AG20443 (cell line): ENCODE measurements around the gene PURA.

Source experiments
- DNase-seq: peaks from one replicate; pipeline ENCODE4 v3.0.0; 2012; ENCODE audit warnings: low spot score, mixed read lengths

PURA gene

DNA sequence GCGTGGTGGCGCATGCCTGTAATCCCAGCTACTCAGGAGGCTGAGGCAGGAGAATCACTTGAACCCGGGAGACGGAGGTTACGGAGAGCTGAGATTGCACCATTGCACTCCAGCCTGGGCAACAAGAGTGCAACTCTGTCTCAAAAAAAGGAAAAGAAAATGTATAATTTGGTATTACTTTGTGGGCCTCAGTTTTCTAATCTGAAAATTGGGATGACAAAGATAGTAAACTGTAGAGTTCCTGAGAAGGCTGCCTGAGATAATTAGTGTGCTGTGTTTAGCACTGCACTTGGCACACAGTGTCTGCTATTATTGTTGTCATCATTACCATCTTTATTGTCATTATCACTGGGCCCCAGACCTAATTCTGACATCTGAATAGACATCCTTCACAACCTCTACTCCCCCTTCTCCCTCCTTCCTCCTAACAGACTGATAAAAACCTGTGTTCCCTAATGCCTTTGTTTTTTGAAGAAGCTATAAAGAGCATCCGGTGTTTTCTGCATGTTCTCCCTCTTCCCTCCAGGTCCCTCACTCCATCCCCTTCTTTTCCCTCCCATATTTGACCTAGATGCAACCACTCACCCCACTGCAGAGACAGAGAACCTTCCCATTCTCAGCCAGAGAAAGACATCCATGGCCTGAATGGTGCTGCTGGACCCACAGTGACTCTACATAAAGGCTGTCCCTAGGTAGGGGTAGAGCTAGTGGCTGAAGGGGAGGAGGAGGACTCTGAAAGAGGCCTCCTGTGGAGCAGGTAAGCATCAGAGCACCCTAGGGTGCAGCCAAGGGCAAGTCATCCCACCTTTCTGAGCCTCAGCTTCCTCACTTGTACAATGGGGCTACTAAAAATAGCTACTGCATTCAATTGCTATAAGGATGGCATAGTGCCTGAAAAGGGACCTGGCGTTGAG is 45.4 kb downstream of the PURA start:
- no peak for DNase-seq

GRCh38 chr5:140162275-140162674 is 48.4 kb downstream of the PURA start:
- DNase-seq, result no peak

DNA sequence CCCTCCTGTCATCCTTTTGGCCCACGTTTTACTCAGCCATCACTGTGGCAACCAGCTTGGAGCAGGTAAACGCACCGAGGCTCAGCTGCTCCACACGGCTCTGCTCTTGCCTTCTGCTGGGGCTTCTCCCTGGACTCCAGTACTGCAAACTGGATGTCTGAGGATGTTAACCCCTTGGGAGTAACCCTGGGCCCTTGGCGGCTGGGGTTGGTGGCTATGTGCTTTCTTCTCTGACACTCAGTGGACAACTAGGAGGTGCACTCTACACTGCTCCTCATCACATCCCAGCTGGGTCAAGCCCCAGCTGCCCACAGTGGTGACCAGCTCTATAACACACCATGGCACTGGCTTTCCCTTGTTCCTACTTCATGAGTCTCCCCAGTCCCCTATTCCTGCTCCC is 48.9 kb downstream of the PURA start:
- DNase-seq, result no peak

DNA sequence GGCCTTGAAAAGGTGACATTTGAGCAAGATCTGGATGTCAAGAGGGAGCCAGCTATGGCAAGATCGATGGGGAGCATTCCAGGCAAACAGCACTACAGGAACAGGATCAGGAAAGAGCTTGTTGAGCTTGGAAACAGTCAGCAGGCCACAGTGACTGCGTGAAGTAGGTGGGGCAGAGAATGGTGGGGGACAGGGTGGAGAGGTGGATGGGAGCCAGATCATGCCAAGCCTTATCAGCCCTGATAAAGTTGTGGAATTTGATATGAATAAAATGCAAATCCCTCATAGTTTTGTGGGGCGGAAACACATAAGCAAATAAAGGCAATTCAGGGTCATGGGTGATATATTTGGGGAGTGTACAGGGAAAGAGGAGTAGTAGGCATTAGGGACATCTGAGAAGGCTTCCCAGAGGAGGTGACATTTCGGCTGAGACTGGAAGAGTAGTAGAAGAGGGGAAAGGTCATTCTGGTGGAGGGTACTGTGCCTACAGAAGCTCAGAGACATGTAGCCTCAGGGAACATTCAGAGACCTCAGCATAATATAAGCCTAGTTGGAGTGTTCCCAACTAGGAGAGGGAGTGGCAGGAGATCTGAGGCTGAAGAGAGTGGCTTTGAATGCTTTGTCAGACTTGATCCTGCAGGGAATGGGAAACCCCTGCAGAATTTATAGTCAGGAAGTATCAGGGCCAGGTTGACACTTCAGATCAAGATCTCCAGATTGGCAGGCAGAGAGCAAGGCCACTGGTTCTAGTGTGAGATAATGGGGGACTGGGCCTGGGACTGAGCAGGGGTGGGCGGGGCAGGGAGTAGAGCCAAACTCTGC is 51.4 kb downstream of the PURA start:
- DNase-seq, result no peak

GRCh38 chr5:140165923-140166270 is 52.0 kb downstream of the PURA start:
- no peak for DNase-seq

DNA sequence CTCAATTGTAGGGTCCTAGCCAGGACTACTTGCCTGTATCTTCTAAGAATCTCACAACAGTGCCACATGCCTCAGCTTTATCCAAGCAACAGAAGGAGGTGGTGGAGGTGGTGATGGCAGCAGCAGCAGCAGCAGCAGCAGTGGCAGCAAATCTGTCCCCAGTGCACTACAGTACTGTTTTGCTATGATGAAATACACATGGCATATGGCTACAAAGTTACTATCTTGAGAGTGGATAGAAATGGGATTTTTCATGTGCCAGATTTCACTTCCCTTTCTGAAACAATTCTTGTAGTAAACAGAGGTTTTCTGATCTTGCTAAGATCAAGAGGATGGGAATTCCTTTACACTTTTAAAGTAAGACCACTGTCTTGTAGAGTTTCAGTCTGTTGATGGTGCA is 53.0 kb downstream of the PURA start:
- no peak for DNase-seq

DNA sequence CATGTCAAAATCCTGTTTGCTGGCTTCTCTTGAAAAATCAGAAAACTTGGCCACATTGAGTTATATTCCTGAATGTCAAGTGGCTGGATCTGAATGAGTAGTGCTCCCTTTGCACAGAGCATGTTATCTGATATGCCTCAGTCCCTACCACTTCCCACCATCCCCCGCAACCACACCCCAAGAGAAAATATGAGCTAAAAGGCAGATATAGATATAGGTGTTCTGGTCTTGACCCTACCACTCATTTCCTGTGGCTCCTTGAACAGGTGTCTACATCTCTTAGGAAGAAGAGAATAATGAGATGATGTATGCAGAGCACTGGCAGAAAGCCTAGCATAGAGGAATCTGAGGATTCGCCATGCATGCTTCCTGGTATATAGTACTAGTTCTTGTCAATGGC is 54.5 kb downstream of the PURA start:
- no peak for DNase-seq

GRCh38 chr5:140169410-140169809 is 55.5 kb downstream of the PURA start:
- no peak for DNase-seq

GRCh38 chr5:140172483-140172882 is 58.6 kb downstream of the PURA start:
- no peak for DNase-seq

- no peak for DNase-seq
Measured at GRCh38 chr5:140174014-140174413, 60.1 kb downstream of the PURA start.

DNA sequence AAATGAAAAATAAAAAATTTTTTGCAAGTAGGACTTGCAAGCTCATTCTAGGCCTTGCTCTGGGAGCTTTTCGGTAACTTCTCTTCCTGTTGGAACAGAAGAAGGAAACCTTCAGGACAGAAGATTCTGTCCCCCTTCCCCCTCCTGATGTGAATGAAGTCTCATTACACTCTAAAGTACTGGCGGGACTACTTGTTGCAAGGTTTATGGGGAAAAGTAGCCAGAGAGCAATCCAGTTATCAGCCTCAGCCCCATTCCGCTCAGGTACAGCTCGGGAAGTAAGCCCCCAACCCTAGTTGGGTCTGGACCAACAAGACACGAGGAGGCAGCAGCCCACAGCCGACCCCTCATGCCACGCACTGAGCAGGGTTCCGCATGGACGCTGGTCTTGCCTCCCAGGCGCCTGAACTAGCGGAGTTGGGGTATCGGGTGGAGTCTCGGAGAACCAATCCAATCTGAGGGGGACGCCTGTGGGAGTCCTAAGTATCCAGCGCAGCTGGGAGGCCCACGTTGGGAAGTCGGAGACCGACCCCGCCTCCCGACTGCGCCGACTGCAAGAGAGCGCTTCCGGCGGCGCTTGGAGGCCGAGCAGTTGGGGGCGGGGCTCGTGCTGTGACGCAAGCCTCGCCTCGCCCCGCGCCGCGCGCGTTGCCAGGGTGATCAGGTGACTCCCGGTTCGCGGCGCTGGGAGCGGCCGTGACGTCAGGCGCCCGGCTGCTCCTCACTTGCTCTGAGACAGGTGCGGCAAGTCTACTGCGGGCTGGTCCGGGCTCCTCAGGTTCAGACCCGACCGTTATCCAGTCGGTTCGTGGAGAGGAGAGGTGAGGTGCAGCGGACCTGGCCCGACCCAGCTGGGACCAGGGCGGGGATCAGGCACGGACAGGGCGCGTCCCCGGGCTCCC is 60.8 kb downstream of the PURA start, which contains the start of gene CYSTM1:
Gene CYSTM1, plus strand, starts transcription at position 724 of the 902 bp plus-strand sequence. CDS start 19,278 bp downstream, outside the sequence.
- peak; percentile 96 for DNase-seq
